T-helper 1 cell treated with Interleukin-12 subunit alpha and Interleukin-12 subunit beta and Interleukin-4 antibody, amounts not matched to agents 30 ng/mL and 1 ng/mL, for 36 hours (primary cell): ENCODE data around the gene CADM2. TPM values are rescaled to one million over a fixed set of nuclear protein-coding genes. Genes with fewer than 3 reads are reported as not detected.
"Not testable (repeated sequence)": the region's sequence is repeated elsewhere in the genome, so short reads cannot be mapped to it uniquely, and the experiment has no call there.

Experiments
- intact Hi-C: fragments of 100-400 bp; cut with micrococcal nuclease; formaldehyde crosslinking; loops from one replicate; pipeline ENCODE4 v1.15.1; 2024
- total RNA-seq: library from RNA; stranded (reverse); gene quantifications from 2 replicates; pipeline ENCODE4 v1.2.3, GENCODE V29; 2022

The CADM2 gene
- total RNA-seq, 1 donor from 2014 or later, result not detected

DNA sequence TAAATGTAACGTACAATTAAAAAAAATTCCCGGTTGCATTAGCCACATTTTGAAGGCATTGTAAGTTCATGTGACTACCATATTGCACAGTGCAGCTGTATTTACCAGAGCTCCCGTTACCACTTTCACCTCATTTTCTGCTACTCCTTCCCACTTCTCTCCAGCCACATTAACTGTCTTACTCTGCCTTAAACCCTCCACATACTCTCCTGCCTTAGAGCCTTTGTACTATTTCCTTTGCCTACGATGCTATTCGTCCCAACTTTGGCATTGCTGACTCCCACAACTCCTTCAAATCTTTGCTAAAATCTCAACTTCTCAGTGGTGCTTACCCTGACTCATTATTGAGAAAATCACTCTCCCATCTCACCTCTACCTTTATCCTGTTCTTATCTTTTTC lies 115.2 kb downstream of the CADM2 start:
- intact Hi-C loops, result no loop called here

DNA sequence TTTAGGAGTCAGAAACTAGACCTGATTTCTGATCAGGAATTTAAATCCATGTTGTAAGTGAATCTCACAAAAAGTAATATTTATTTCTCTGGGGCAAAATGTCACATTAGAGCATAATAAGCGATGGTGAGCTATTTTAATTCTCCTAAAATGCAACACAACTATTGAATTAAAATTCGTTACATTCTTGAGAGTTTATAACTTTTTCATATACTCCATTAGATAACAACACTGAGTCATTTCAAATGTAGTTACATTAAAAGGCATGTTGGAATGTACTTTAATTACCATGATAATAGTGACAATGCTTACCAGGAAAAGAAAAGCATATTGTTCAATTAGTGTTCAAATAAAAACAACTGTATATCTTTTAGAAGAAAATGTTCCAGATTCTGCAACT lies 116.9 kb downstream of the CADM2 start:
- intact Hi-C loops, result no loop called here

DNA sequence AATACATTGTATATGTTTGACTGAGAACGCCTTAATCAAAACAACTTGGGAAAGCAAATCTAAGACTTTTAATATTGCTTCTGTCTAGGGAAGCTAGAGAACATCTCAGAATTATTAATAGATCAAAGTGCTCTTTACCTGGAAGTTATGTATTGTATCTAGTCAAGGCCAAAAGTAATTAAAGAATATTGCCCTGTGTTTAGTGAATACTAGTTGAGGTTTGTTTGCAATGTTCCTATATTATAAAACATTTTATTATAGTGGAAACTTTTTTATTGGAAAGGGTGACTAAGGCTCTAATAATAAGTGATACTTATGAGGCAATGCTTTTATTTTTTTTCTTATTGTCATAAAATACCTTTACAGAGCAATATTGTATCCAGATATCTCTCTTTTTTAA lies 118.2 kb downstream of the CADM2 start:
- intact Hi-C loops, result no loop called here

DNA sequence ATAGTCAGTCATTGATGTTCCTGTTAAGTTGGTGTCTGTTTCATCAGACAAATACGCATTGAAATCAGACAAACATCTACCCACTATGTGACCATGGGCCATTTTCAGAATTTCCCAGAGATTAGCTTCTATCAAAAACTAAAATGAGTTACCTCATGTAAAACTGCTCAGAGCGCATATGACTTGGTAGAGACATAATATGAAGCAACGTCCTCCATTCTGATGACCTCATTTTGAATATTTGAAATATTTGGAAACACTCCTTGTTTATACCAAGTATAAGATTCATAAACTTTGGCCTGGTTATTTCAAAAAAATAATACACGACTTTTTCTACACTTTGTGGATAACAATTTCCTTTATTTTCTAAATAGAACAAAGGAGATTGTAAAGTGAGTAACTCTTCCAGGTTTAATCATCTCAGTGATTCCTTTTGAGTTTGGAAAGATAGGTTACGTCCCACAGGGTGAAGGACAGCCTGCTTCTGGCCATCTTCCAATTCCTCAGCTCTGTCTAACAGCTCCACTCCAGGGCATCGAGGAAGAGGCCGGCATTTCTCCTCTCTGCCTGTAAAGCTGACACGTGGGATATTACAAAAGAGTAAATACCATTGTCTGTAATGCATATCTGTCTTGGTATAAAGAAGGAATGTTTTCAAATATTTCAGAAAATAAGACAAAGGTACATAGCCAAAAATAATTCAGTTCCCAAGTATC lies 122.6 kb downstream of the CADM2 start:
- intact Hi-C loops, result no loop called here

DNA sequence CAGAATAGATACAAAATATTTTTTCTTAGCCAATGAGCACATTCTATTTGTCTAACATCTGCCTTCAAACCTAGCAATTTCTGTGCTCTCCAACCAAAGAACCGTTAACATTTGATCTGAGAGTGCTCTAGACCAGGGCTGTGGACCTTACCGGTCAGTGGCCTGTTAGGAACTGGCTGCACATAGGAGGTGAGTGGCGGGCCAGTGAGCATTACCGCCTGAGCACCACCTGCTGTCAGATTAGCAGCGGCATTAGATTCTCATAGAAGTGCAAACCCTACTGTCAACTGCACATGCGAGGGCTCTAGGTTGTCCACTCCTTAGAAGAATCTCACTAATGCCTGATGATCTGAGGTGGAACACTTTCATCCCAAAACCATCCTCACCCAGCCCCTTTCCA lies 131.7 kb downstream of the CADM2 start:
- intact Hi-C loops, result no loop called here

DNA sequence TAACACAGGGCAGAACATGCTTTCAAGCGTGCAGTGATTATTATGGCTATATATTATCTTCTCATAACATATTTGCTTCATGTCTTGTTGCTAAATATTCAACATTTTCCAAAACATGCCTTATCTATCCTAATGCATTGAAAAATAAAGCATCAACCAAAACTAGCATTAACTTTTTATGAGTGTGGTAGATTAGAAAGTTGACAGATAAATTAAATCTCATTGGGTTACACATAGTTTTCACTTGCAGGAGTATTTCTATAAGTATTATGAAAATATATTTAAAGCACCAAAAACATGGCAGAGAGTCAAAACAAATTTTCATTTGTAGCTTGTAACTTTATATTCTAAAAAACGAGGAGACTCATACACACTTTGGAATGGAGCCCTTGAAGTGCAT lies 141.5 kb downstream of the CADM2 start:
- intact Hi-C loops, result no loop called here

DNA sequence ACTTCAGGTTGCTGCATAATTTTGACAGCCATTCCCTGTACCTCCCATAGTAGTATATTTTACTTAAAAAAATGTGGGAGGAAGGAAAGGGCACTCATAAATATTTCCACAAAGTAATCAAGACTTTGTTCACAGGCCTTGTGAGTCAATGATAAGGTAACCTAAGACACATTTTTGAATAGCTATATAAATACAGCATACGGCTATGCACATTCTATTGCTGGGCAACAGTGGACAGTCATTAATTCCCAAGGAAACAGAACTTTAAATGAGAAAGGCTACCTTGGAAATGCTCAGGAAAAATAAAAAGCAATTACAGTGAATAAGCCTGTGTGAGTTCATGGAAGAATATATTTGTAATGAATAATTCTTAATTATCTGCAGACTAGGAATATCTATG lies 144.0 kb downstream of the CADM2 start:
- intact Hi-C loops, result no loop called here

DNA sequence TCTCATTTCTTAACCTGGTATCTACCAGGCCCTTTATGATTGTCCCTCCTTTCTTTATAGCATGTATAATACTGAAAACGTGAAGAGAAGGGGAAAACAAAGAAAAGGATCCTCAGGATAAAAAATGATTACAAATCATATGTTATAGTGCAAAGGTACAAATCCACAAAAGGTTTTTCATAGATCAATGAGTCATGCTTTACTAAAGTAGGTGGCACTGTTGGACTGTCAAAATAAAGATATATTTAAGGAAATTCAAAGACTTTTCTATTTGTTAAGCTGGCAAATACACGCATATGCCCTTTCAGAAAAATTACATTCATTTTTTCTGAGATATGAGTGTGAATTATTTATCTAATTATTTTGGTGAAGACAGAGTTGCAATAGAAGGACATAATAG lies 151.6 kb downstream of the CADM2 start:
- intact Hi-C loops, result no loop called here

DNA sequence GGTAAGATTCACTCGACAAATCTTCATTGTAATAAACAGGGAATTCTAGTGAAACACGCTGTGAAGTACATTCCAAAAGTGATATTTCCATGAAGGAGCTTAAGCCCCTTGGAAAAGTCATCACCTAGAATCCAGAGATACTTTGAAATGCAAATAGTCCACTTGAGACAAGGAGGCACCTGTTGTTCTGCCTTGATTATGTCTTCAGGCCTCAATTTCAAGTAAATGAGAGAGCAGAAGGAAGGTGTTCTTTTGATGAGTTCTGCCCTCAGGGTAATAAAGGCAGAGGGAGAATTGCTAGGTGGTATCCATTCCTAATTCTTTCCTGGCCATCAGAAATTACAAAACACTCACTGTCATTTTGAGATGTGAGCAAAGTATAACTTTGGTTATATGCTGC lies 162.1 kb downstream of the CADM2 start:
- intact Hi-C loops, result no loop called here

DNA sequence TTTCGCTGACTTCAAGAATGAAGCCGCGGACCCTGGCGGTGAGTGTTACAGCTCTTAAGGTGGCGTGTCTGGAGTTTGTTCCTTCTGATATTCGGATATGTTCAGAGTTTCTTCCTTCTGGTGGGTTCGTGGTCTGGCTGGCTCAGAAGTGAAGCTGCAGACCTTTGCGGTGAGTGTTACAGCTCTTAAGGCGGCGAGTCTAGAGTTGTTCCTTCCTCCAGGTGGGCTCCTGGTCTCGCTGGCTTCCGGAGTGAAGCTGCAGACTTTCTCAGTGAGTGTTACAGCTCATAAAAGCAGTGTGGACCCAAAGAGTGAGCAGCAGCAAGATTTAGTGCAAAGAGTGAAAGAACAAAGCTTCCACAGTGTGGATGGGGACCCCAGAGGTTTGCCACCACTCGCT lies 174.1 kb downstream of the CADM2 start:
- intact Hi-C loops, result not testable (repeated sequence)

DNA sequence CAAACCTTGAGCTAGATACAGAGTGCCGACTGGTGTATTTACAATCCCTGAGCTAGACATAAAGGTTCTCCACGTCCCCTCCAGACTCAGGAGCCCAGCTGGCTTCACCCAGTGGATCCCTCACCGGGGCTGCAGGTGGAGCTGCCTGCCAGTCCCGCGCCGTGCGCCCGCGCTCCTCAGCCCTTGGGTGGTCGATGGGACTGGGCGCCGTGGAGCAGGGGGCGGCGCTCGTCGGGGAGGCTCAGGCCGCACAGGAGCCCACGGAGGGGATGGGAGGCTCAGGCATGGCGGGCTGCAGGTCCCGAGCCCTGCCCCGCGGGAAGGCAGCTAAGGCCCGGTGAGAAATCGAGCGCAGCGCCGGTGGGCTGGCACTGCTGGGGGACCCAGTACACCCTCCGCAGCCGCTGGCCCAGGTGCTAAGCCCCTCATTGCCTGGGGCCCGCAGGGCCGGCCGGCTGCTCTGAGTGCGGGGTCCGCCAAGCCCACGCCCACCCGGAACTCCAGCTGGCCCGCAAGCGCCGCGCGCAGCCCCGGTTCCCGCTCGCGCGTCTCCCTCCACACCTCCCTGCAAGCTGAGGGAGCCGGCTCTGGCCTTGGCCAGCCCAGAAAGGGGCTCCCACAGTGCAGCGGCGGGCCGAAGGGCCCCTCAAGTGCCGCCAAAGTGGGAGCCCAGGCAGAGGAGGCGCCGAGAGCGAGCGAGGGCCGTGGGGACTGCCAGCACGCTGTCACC lies 175.1 kb downstream of the CADM2 start:
- intact Hi-C loops, result not testable (repeated sequence)

DNA sequence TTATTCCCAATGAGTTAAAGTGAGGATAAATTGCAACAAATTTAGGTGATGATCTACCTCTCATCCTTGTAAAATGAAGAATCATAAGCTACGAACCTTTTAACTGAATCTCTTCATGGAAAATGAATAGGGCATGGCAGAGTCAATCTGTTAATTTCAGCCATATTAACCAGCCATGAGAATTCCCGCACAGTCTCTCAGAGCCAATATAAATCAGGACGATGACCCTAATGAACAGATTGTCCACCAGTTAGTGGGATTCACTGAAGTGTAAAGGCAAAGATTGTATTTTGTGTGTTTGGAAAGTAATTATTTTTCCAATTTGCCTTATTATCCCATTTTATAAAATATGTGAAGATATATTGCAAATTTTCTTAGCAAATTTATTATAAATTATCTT lies 183.8 kb downstream of the CADM2 start:
- intact Hi-C loops, result no loop called here

DNA sequence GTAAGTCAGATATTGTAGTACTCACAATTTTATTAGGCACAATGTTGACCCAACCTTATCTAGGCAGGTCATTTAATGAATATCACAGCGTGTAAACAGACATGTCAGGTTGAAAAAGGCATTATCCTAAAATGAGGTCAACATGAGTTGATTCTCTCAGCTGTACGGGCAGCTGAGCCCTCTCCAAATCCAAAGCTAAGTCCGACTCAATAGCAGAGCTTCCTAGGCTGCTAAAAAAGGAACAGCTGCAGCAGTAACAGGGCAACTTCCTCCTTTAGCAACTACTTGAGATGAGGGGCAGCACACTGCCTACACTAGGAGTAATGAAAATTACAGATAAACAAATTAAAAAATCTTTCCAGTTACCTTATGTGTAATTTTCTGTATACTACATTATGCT lies 189.2 kb downstream of the CADM2 start:
- intact Hi-C loops, result no loop called here

DNA sequence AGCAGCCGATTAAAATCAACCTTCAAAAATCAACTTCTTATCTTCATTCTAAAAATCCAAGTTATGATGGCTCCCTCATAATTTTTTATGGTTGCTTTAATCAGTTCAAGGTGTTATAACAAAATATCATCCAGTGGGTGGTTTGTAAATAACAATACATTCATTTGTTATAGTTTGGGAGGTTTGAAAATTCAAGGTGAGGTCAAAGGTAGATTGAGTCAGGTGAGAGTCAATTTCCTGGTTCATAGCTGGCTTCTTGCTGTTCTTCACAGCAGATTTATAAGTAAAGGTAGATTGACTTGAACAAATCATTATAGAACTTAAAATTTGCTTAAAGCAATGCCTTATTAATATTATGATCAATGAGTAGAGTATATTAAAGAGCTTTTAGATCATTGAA lies 192.8 kb downstream of the CADM2 start:
- intact Hi-C loops, result no loop called here

DNA sequence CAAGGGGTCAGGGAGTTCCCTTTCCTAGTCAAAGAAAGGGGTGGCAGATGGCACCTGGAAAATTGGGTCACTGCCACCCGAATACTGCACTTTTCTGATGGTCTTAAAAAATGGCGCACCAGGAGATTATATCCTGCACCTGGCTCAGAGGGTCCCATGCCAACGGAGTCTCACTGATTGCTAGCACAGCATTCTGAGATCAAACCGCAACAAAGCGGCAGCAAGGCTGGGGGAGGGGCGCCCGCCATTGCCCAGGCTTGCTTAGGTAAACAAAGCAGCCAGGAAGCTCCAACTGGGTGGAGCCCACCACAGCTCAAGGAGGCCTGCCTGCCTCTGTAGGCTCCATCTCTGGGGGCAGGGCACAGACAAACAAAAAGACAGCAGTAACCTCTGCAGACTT lies 194.5 kb downstream of the CADM2 start:
- intact Hi-C loops, result not testable (repeated sequence)

DNA sequence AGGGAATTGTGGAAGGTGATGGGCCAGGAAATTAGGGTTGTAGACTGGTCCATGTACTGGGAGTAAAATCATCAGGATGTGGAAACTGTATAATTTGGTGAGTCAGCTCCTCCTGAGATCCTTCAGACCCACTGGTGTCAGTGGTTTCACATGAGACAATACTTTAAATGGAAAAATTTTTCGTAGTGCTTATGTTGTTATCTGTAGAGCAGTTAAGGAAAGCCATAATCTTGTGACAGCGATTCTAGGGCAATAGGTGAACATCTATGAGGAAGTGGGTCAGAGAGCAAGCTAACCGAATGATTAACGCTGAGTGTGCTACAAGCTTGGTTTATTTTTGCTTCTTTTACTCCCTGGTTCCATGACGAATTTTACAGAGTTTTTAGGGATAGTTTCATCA lies 200.6 kb downstream of the CADM2 start:
- intact Hi-C loops, result no loop called here

DNA sequence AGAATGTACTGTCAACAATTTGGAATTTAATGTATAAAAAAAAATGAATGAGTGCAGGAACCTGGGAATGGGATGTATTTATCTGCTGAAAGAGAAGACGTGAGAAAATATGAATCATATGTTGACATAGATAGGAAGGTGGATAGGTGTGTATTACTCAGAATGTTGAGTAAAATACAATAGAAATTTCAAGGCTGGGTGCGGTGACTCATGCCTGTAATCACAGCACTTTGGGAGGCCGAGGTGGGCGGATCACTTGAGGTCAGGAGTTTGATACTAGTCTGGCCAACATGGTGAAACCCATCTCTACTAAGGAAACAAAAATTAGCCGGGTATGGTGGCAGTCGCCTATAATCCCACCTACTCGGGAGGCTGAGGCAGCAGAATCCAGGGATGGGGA lies 202.8 kb downstream of the CADM2 start:
- intact Hi-C loops, result no loop called here

DNA sequence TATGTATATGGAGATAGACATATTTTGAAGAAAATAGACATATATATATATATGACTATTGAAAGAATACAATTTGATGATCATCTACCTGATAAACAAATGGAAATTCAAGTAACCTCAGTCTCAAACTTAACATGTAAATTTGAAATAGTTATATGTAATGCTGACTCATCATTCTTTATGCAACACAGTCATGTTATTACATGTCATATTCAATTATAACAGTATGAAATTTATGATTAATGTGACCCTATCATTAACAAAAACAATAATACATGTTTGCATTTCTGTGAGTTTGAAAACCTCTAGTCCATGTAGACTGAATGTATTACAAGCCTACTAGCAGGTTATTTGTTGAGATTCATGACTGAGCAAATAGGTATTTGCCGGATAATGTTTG lies 204.1 kb downstream of the CADM2 start:
- intact Hi-C loops, result no loop called here

DNA sequence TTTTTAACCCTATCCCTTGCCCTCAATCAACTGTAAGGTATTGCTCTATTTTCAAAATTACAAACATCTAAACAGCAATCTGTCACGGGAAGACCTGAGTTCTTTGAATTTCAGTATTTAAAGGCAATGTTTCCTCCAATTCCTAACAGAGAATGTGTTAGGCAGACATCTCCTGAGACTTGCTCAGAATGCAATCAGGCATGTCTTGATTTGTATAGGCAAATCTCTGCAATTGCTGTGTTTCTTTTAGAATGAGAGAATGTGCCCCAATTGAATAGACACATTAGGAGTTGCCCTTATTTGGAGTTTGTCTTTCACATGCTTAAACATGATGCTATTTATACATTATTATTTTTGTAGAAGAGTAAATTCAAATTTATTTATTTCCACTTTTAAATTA lies 205.6 kb downstream of the CADM2 start:
- intact Hi-C loops, result no loop called here

DNA sequence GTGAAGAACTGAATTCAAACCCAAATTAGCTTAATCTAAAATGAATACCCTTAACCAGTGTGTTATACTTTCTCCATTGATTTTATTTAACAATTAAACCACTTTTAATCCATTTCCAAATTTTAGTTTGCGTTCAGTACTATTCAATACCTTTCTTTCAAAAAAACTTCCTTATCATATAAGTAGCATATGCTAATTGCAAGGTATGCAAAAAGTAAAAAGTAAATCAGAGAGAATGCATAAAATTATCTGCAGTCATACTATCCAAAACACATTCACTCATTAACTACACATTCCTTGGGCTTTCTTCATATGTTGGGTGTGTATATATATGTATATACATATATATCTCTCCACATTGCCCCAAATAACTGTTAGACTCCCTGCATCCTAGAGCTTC lies 208.8 kb downstream of the CADM2 start:
- intact Hi-C loops, result no loop called here

DNA sequence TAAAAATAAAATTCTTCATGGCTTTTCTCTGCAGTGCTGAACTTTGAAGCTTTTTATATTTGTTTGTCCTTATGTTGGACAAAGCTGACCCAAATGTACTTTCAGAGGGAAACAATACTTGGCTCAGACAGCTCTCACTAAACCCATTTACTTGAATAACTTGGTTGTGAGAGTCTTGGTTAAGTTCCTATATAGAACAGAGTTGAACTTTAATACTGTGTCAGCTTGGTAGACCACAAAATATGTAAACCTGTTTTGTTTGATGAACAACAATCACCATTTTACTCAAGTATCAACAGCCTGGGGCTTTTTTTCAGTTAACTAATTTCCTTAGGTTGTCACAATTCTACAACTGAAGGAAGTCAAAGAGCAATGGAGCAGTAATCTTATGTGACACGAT lies 211.9 kb downstream of the CADM2 start:
- intact Hi-C loops, result no loop called here

DNA sequence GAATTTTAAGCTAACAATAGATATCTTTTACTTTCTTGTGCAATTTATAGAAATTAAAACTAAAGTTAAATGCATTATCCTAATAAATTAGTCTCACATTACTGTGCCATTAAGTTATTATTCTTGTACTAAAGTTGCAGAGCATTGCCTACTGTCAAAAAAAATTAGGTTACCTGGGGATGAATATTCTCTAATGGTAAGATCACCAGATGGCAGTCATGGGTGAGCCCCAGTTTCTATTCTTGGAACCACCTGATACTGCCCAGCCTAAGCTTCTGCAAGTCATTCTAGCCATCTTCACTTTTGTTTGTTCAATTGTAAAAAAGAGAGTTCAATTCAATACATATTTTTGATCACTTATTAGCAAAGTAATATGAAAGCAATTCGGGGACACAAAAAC lies 213.2 kb downstream of the CADM2 start:
- intact Hi-C loops, result no loop called here

DNA sequence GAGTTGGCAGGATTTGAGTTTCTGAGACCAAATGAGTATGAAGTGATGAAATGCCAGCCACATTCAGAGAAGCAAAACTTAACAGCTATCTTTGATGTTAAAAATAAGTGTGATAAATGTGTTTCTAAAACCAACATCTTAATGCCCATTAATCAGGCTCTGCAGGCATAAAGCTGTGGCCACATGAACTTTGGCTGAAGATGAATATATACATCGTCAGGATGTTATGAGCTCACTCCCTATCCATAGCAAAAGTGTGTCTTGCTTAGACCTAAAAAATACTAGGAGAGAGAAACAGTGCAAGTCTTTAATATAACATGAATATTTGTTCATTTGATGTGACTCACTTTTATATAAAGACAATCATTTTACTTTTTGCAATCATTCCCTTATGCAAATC lies 218.0 kb downstream of the CADM2 start:
- intact Hi-C loops, result no loop called here
